Keratinocyte (primary cell): Measurements from ENCODE around the gene CLIC3.

ENCODE experiments used
- EZH2 ChIP-seq: IDR thresholded peaks from one replicate; pipeline ENCODE4 v1.6.1; 2012; ENCODE audit warnings: inconsistent platforms, mild to moderate bottlenecking, low read length, moderate library complexity
- TF ChIP-seq, protein P1 (sequence below), 3 experiments: IDR thresholded peaks in 1 of 3; conservative IDR thresholded peaks in 1 of 3; optimal IDR thresholded peaks in 1 of 3; 2 replicates in 2 of 3; 3 replicates in 1 of 3; pipeline versions ENCODE3 to v1.5.1; 2011; ENCODE audit warnings: low read length in 3 of 3, mild to moderate bottlenecking in 3 of 3, moderate library complexity in 2 of 3, control low read depth in 1 of 3, inconsistent platforms in 1 of 3; ENCODE audit not compliant: insufficient read depth in 2 of 3; ENCODE audit errors: extremely low read depth in 1 of 3

DNA sequence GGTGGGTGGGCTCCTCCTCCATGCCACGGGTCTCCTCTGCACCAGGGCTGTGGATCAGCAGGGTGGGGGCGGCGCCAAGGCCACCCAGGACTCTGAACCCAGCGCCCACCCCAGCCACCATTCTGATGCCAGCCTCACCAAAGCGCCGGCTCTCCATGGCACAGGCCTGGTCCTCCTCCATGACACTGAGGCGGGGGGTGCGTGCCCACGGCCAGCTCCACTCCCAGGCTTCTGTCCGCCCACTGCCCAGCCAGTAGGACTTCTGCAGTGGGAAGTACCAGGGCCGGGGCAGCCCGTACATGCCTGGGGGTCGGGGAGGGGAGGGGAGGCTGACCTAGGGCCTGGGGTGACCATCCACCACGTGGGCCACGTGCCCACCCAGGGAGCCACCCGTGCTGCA is 20.1 kb upstream of the CLIC3 start:
- TF ChIP-seq, protein P1, sequence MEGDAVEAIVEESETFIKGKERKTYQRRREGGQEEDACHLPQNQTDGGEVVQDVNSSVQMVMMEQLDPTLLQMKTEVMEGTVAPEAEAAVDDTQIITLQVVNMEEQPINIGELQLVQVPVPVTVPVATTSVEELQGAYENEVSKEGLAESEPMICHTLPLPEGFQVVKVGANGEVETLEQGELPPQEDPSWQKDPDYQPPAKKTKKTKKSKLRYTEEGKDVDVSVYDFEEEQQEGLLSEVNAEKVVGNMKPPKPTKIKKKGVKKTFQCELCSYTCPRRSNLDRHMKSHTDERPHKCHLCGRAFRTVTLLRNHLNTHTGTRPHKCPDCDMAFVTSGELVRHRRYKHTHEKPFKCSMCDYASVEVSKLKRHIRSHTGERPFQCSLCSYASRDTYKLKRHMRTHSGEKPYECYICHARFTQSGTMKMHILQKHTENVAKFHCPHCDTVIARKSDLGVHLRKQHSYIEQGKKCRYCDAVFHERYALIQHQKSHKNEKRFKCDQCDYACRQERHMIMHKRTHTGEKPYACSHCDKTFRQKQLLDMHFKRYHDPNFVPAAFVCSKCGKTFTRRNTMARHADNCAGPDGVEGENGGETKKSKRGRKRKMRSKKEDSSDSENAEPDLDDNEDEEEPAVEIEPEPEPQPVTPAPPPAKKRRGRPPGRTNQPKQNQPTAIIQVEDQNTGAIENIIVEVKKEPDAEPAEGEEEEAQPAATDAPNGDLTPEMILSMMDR (optimal IDR thresholded peaks at IDR 0.05 in 1 of 3, IDR thresholded peaks at IDR 0.05 in 1 of 3, conservative IDR thresholded peaks at IDR 0.05 in 1 of 3; ENCODE audit: extremely low read depth in 1 of 3, insufficient read depth in 2 of 3, low read length in 3 of 3), result no peak
- TF ChIP-seq EZH2, result no peak
